Fibroblast of skin of back (primary cell): Measurements from ENCODE around the gene TPM1.
A peak's percentile ranks its signal among the peaks of the same experiment; 100 is the strongest.
"Not testable (repeated sequence)": the region's sequence is repeated elsewhere in the genome, so short reads cannot be mapped to it uniquely, and the experiment has no call there.

Experiments
- DNase-seq: peaks from one replicate; pipeline ENCODE4 v3.0.0-alpha.2; 2013

Gene TPM1

DNA sequence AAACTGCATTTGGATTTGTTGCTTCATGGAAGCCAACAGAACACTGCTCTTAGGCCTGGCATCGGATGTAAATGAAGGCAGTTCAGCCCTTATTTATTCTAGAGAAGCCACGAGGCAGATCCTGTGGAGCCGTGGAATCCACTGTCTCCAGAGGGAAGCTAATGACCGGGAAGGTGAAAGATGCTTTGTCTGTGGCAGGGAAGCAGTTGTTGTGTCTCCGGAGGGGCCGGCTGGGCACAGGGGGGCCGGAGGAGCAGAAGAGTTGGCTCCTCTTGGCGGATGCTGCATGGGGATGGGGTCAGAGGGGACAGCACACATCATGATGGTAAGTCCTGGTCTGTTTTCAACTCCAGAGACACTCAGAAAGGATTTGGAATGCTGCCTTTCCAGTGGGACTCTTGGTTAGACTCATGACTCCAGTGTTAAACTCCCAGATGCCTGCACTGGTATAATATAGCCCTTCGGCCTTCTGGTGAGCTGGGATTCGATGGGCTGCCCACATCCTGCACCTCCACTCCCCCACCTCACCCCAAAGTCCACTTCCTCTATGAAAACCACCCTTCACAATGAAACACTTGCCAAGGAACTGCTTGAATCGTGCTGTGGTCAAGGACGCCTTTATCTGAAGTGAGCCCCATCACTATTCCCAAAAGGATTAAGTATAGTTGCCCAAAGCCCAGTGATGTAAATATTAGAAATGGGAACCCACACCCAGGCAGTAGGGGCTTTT, 33.6 kb downstream of the TPM1 start:
- DNase-seq = no peak

DNA sequence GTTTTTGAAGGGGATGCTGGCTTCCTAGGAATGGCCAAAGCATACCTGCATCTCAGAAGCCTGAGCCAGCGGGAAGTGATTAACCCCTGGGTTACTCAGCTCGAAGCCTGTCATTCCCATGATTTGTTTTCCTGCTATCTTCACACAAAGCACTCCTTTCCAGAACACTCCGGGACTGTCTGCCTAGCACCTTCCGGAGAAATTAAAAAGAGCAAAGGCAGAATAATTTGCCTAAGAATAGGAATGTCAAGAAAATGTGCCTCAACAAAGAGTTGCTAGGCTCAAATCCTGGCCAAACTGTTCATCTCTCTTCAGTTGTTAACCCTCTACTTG, 34.1 kb downstream of the TPM1 start:
- no peak for DNase-seq

DNA sequence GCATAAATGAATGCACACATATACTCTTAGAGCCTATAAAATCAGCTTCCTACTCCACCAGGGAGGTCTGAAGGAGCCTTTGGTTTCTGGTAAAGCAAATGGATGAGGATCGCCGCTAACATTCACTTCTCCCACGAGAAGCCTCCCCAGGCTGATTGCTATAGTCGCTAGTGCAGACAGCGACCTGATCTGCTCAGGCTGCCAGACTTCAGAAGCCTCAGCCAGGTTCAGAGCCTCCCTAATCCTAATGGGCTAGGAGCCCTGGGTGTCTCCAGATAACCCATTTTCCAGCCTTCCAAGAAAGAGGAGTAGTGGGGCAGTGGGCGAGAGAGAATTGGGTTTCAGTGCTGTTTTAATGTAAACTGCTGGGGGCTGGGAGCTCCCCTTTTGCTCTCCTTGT, 35.4 kb downstream of the TPM1 start:
- no peak for DNase-seq

DNA sequence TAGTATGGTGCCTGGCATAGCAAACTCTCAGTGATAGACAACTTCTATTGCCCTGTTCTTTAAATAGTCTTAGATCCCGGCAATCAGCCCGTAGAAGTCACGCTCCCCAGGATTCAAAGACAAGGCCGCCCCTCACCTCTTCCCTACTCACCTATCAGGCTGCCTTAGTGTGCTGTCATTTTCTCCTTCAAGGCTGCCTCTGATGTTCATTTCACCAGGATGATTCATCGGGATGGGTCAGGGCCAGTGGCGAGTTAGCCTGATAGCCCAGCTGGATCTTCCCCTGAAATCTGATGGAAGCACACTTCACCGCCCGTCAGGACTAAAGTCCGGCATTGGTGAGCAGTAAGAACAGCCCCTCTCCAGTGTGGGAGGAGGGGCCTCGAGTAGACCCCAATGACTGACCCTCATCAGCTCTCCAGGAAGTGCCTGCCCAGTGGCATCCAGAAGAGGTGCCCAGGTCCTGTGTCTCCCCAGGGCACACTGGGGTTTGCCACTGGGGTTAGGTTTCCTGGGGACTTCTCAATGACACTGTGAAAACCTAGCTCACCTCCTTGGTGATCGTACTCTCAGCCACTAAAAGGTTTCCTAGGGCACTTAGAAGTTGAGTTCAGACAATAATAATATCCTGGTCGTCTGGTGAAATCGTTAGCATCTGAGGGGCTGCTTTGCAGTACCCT, 37.5 kb downstream of the TPM1 start:
- no peak for DNase-seq

GRCh38 chr15:63080634-63081250, 38.2 kb downstream of the TPM1 start:
- no peak for DNase-seq

GRCh38 chr15:63082366-63082765, 39.8 kb downstream of the TPM1 start:
- DNase-seq = no peak

GRCh38 chr15:63083044-63083443, 40.5 kb downstream of the TPM1 start:
- DNase-seq = no peak

DNA sequence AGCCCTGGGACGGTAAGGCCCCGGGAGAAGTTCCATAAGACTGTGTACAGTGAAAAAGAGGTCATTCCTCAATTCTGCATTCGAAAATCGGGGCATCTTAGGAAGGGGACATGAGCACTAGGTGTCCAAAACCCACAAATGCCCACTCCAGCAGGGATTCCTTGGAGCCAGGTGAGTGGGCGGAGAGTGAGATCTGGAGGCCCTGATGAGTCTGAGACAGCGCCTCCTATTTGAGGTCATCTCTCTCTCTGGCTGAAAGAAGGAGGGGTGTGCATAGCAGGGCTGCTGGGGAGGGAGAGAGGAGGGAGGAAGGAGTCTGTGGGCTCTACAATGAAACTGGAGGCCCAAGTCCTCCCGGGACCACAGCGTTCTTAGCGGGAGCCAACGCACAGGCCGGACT, 41.0 kb downstream of the TPM1 start:
- DNase-seq = no peak

- DNase-seq = no peak
These were observed 42.3 kb downstream of the TPM1 start for GRCh38 chr15:63084806-63085205.

GRCh38 chr15:63085289-63085688, 42.7 kb downstream of the TPM1 start:
- DNase-seq = no peak

DNA sequence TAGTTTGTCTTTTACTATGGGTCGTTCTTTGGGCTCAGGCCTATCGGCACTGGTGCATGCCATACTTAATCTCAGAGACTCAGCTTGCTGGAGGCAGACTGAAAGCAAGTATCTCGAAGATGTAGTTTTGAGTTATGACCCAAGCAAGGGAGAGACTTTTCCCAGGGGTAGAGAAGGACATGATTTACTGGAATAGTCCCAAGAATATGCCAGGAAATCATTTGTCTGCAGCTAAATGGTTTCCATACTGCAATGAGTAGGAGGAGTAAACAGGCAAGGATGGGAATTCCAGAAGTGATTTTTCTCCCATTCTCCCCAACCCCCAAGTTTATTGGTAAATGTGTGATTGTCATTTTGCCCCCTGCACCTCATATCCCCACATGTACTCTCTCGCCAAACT, 43.7 kb downstream of the TPM1 start:
- no peak for DNase-seq

- no peak for DNase-seq
These were observed 44.4 kb downstream of the TPM1 start for GRCh38 chr15:63086947-63087346.

DNA sequence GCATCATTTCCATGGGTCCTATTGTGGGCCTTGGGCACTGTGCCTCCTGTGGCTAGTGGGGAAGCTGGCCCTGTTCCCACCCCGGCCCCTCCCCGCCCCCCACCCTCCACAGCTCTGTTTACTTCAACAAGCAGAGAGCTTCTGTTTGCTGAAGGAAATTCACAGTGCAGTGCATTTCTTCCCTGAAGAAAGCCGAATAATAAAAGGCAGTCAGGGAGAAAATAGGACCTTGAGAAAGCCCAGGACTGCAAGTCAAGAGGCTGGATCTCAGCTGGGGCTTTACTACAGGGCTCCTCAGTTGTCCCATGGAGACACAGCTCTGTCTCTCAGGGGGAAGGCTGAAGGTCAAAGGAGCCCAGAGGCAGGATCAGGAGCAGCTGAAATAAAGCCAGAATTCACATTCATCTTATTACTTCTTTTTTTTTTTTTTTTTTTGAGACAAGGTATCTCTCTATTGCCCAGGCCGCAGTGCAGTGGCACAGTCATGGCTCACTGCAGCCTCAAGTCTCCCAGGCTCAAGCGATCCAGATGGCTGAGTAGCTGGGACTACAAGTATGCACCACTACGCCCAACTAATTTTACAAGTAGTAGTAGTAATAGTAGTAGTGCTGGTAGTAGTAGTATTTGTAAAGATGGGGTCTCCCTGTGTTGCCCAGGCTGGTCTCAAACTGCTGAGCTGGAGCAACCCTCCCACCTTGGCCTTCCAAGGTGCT, 46.1 kb downstream of the TPM1 start:
- no peak for DNase-seq

GRCh38 chr15:63089260-63090043, 46.9 kb downstream of the TPM1 start:
- peak; percentile 97 for DNase-seq

DNA sequence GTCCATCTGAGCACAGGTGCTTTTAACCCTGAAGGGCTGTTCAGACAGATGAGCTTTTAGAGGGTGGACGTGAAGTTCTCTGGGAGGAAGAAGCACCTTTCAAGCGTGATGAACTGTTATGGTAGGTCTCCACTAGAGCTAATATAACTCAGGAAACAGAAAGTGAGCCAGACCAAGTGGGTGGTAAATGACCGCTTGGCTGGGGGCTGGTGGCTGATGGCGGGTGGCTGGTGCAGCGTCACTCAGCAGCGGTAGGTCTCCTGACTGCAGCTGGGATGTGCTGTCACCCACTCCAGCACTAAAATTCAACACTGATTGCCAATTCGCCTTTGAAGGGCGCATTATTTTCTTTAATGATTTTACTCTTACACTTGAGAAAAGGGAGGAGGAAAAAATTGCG, 47.9 kb downstream of the TPM1 start:
- DNase-seq = no peak

DNA sequence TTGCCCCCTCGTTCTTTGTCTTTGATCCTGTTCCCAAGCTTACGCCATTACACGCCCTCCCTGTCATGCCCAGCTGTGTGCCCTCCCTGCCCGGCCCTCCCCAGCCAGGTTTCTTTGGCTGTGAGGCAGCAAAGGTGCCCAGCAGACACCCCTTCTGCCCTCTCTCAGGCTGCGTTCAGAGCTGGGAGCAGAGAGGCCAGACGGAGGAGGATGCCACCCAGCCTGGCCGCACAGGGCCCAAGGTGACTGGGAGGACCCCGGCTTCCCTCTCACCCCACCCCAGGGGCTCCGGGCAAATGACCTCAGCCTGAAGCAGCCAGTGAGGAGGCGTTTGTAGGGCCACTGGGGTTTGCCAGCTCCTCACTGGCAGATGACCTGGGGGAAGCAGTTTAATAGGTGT, 48.3 kb downstream of the TPM1 start:
- no peak for DNase-seq

DNA sequence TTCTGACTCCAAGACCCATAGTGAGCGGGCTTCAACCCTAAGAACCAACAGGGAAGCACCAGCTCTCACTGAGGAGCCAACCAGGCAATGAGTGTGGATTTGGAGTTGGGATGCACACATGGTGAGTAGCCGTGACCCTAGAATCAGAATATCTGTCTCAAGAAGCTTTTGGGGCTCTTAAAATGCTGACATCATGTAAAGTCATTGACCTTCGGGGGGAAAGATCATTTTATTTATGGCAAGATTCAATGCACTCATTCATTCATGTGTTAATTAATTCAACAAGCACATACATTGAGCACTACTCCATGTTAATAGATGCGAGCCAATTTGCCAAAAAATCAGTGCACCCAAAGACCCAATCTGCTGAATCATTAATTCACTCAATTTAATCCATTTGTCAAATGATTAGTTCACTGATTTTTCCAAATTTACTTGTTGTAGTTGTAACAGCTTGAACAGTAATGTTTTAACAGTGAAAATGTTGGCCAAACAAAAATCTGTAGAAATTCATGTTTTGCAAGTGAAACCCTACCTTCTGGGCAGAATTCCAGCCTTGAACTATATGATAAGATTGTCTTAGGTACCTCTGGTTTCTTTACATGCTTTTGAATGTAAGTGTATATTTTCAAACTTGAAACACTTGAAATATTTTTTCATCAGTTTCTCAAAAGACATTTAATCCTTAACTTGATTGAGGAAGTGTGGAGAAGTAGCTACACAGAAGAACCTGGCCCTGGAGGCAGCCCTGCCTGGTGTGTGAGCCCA, 49.3 kb downstream of the TPM1 start:
- DNase-seq = no peak

DNA sequence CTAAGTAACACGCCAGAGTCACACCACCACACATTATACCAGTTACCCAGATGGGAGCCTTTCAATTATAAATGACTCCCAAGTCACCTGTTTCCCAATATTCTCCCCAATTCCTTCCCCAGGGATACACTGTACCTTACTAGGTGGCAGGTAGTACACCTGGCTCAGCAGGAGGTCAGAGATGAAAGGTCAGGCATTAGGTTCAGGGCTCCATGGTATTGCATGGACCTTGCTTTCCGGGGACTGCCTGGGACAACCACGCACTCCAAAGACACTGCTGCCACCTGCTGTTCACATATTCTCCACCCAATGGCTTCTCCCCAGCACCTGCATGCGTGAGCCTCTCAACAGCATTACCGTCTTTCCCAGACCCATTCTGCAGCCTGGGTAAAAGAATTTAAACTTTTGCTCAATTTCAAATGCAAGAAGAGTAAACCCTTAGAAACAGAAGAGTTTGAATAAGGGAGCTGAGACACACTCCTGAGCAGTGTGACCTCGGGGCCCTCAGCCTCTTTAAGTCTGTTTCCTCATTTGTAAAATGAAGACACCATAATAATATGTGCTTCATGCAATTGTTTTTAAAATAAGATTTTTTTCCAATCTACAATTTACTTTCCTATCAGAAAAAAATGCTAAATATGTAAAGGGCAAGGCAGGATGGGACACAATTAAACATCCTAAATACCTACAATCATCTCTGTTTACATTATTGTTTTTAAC, 51.1 kb downstream of the TPM1 start:
- DNase-seq = peak; percentile 72

DNA sequence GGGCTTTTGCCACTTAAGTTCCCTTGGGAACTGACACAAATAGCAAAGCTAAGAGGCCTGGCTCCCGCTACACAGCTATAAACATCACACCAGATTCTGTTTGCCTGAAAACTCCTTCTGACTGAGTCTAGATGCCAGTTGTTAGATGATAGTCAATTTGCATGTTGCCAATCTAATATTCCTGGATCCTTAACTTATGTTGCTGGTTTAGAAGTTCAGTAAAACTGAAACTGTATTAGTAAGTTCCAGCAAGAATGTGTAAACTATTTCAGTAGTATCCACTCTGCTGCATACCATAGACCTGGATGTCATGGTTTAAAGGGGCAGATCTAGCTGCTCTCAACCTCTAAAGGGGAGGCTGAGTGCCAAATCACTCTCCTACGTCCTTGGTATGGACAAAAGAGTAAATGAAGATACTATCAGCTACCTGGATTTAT, 52.0 kb downstream of the TPM1 start:
- DNase-seq = peak; percentile 83

GRCh38 chr15:63096178-63096577, 53.6 kb downstream of the TPM1 start:
- no peak for DNase-seq

DNA sequence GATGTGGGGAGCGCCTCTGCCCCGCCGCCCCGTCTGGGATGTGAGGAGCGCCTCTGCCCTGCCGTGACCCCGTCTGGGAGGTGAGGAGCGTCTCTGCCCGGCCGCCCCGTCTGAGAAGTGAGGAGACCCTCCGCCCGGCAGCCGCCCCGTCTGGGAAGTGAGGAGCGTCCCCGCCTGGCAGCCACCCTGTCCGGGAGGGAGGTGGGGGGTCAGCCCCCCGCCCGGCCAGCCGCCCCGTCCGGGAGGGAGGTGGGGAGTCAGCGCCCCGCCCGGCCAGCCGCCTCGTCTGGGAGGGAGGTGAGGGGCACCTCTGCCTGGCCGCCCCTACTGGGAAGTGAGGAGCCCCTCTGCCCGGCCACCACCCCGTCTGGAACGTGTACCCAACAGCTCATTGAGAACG, 56.4 kb downstream of the TPM1 start:
- not testable (repeated sequence) for DNase-seq
